Measurements from ENCODE around the gene FHIP1B. TPM values are rescaled to one million over a fixed set of nuclear protein-coding genes. Genes with fewer than 3 reads are reported as not detected.

Gene FHIP1B
- total RNA-seq, 2 experiments from 2014 or later = 20.1 to 21.2 TPM

- H2AFZ ChIP-seq (ENCODE audit: low read length) = peak overlapping the region; percentile 42
- no peaks in the 10 kb centered on the region for H3K36me3 ChIP-seq (ENCODE audit: insufficient read depth, low read length)
- intact Hi-C loops (cut with micrococcal nuclease; ENCODE audit: unreplicated experiment) = loop anchor here (10.0 kb wide), 3 partner anchors 447 to 687 kb away; partner anchors contain the start of genes MRPL17, OR2D3, TRIM22 and TRIM5
- no peaks in the 10 kb centered on the region for H4K20me1 ChIP-seq (ENCODE audit: insufficient read depth, low read length)
- peaks cover 30% of the 10 kb centered on the region for H3K4me1 ChIP-seq (ENCODE audit: insufficient read depth, low read length, poor library complexity, severe bottlenecking)
- TF ChIP-seq EZH2phosphoT487 (IDR thresholded peaks at IDR 0.05; ENCODE audit: borderline replicate concordance, low read depth, low read length) = no peak
- H3K4me3 ChIP-seq (ENCODE audit: low read depth, low read length, poor library complexity, severe bottlenecking) = no peak overlapping the region
- ChIA-PET POLR2A (interaction anchor here (0.5 to 1.5 kb wide), 3 partner anchors 13 to 206 kb away, joined by 4 to 7 read pairs (median 4); partner anchors contain the start of gene C11orf42), CTCF (ENCODE audit: unreplicated experiment) (no interaction called here)
- DNase-seq (ENCODE audit: low spot score) = no peak
- no TSS peak for BruUV-seq (replicated peaks)
- no peaks in the 10 kb centered on the region for H3K9me2 ChIP-seq (ENCODE audit: insufficient read depth, low read length)
- peaks cover 14% of the 10 kb centered on the region; the same call in 1 of the 2 replicates for H3K79me2 ChIP-seq (ENCODE audit: insufficient read depth, low read depth, low read length)
- H3K4me2 ChIP-seq (ENCODE audit: low read length) = no peak overlapping the region
- no peak overlapping the region for H3K27ac ChIP-seq (ENCODE audit: low read depth, low read length, poor library complexity, severe bottlenecking)
- H3K9me3 ChIP-seq (ENCODE audit: low read length) = no peaks in the 10 kb centered on the region
These were observed 3.4 kb upstream of the FHIP1B start for GRCh38 chr11:6237761-6238302.

GRCh38 chr11:6237266-6237665 is 2.8 kb upstream of the FHIP1B start:
- Histone ChIP-seq H3K79me2 (ENCODE audit: insufficient read depth, low read depth, low read length) (peaks cover 16% of the 10 kb centered on the region; the same call in 1 of the 2 replicates), H3K9me3 (ENCODE audit: low read length) (no peaks in the 10 kb centered on the region), H3K4me1 (ENCODE audit: insufficient read depth, low read length, poor library complexity, severe bottlenecking) (peaks cover 30% of the 10 kb centered on the region), H3K4me2 (ENCODE audit: low read length) (no peak overlapping the region), H4K20me1 (ENCODE audit: insufficient read depth, low read length) (no peaks in the 10 kb centered on the region), H3K27ac (ENCODE audit: low read depth, low read length, poor library complexity, severe bottlenecking) (no peak overlapping the region), H3K4me3 (ENCODE audit: low read depth, low read length, poor library complexity, severe bottlenecking) (no peak overlapping the region), H3K9me2 (ENCODE audit: insufficient read depth, low read length) (no peaks in the 10 kb centered on the region), H3K36me3 (ENCODE audit: insufficient read depth, low read length) (no peaks in the 10 kb centered on the region), H2AFZ (ENCODE audit: low read length) (no peak overlapping the region)
- DNase-seq (ENCODE audit: low spot score) = no peak
- POLR2A ChIA-PET = interaction anchor here (1.5 kb wide), 1 partner anchor 13 kb away, joined by 4 read pairs; no protein-coding TSS in a partner anchor
- TF ChIP-seq CTCF (conservative IDR thresholded peaks at IDR 0.05; ENCODE audit: low read length) (no peak), EZH2phosphoT487 (IDR thresholded peaks at IDR 0.05; ENCODE audit: borderline replicate concordance, low read depth, low read length) (no peak)
- no TSS peak for BruUV-seq (replicated peaks)
- intact Hi-C loops (cut with micrococcal nuclease; ENCODE audit: unreplicated experiment) = loop anchor here (10.0 kb wide), 3 partner anchors 448 to 688 kb away; partner anchors contain the start of genes MRPL17, OR2D3, TRIM22 and TRIM5
- CTCF ChIA-PET (ENCODE audit: unreplicated experiment) = no interaction called here

DNA sequence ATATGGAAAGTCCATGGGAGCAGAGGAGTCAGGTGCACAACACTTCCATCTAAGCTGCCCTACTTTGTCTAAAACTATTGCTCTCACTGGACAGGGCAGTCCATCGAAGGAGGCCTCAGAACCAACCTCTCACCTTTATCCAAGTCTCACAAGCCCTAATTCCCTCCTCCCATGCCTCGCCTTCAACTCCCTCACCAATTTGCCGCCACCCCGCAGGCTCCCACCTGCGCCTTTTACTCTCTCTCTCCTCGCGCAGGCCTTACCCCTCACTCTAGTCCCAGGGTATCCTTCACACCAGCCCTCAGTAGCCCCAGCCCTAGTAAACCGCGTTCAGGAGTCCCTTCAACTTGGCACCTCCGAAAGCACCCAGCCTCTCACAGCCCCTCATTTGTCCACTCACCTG is 451 bp downstream of the FHIP1B start:
- no peak for DNase-seq (ENCODE audit: low spot score)
- Histone ChIP-seq H3K4me2 (ENCODE audit: low read length) (peak overlapping the region; percentile 88), H3K36me3 (ENCODE audit: insufficient read depth, low read length) (no peaks in the 10 kb centered on the region), H2AFZ (ENCODE audit: low read length) (peak overlapping the region; percentile 60; the same call in 1 of the 2 replicates), H3K4me3 (ENCODE audit: low read depth, low read length, poor library complexity, severe bottlenecking) (peak overlapping the region; percentile 86), H3K9me3 (ENCODE audit: low read length) (no peaks in the 10 kb centered on the region), H4K20me1 (ENCODE audit: insufficient read depth, low read length) (no peaks in the 10 kb centered on the region; the same call in 1 of the 2 replicates), H3K4me1 (ENCODE audit: insufficient read depth, low read length, poor library complexity, severe bottlenecking) (peaks cover 29% of the 10 kb centered on the region), H3K27ac (ENCODE audit: low read depth, low read length, poor library complexity, severe bottlenecking) (no peak overlapping the region), H3K9me2 (ENCODE audit: insufficient read depth, low read length) (no peaks in the 10 kb centered on the region), H3K79me2 (ENCODE audit: insufficient read depth, low read depth, low read length) (peaks cover 19% of the 10 kb centered on the region; the same call in 1 of the 2 replicates)
- BruUV-seq (replicated peaks) = no TSS peak
- TF ChIP-seq EZH2phosphoT487 (IDR thresholded peaks at IDR 0.05; ENCODE audit: borderline replicate concordance, low read depth, low read length) = no peak
- no peak for TF ChIP-seq CTCF (conservative IDR thresholded peaks at IDR 0.05; ENCODE audit: low read length)
- CTCF ChIA-PET (ENCODE audit: unreplicated experiment) = interaction anchor here (0.7 kb wide), 1 partner anchor 129 kb away, joined by 3 read pairs; no protein-coding TSS in a partner anchor
- intact Hi-C loops (cut with micrococcal nuclease; ENCODE audit: unreplicated experiment) = loop anchor here (10.0 kb wide), 3 partner anchors 451 to 691 kb away; partner anchors contain the start of genes MRPL17, OR2D3, TRIM22 and TRIM5
- POLR2A ChIA-PET = interaction anchor here (1.0 to 2.1 kb wide), 3 partner anchors 10 to 66 kb away, joined by 5 to 6 read pairs (median 5); no protein-coding TSS in a partner anchor
